Pericardium fibroblast (primary cell): Measurements from ENCODE around the gene C16orf82. TPM values are rescaled to one million over a fixed set of nuclear protein-coding genes. Genes with fewer than 3 reads are reported as not detected.

Experiments
- total RNA-seq: library from RNA; depleted of rRNA; stranded (reverse); fragments of >200 nt; gene quantifications from 2 replicates; pipeline ENCODE4 v1.2.3, GENCODE V29; 2015

C16orf82 gene
- total RNA-seq = not detected in 2 replicates

DNA sequence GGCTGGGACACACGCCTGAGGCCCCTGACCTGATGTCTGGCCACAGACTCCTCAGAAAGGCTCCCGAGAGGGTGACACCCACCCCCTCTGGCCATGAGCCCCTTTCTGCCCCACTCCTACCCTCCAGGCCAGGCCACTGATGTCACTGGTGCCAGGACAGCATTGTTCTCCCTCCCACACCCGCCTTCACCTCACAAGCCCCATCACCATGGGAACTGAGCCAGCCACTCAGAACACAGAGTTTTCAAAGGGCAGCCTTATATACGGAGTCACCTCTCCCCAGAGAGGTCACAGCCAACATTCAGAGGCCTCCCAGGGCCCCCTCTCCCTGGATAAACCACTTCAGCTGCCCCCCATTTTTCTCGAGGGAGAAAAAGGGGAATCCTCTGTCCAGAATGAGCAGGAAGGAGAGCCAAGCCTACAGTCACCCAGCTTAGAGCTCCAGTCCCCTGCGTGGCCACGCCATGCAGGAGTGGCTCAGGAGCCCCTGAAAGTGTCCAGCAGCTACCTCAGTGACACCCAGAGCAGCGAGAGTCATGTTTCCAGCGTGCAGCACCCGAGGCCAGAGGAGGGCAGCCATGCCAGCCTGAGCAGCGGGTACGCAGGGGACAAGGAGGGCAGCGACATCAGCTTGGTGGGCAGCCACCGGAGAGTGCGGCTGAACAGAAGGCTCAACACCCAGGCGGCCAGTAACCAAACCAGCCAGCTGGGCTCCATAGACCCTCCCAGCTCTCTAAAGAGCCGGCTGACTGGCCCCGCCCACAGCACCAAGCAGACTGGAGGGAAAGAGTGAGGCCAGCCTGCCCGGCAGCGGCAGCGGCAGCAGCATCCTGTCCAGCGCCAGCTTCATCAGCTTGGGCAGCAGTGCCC lies at the start of gene C16orf82:
Gene C16orf82, plus strand, starts transcription at position 260 of the 870 bp plus-strand sequence.

Other genes with a start within 250 kb of the C16orf82 start
- gene KDM8, start 136.6 kb downstream of the C16orf82 start, total RNA-seq = 2.4 and 2.6 TPM in 2 replicates
- 46.0 and 52.3 TPM in 2 replicates for gene NSMCE1, start 201.8 kb downstream of the C16orf82 start, total RNA-seq
- 8.9 and 58.6 TPM in 2 replicates for gene IL4R, start 247.0 kb downstream of the C16orf82 start, total RNA-seq